HCT116 (cell line): ENCODE results near the gene ACAP2.

ENCODE experiments used
- EGR1 ChIP-seq: IDR thresholded peaks from 2 replicates; pipeline ENCODE4 v1.6.1; 2012; ENCODE audit warnings: low read depth
- EZH2 ChIP-seq: fragments of 200-600 bp; sonication (generic); IDR thresholded peaks from 2 replicates; pipeline ENCODE4 v1.6.1; 2017; ENCODE audit warnings: antibody characterized with exemption, mixed run types
- EZH2phosphoT487 ChIP-seq: fragments of 200-600 bp; IDR thresholded peaks from 2 replicates; pipeline ENCODE4 v1.6.1; 2018; ENCODE audit warnings: antibody characterized with exemption, borderline replicate concordance
- FOSL1 ChIP-seq: IDR thresholded peaks from 2 replicates; pipeline ENCODE4 v1.6.1; 2012; ENCODE audit warnings: low read depth
- JUND ChIP-seq: IDR thresholded peaks from 2 replicates; pipeline ENCODE4 v1.6.1; 2012
- POLR2A ChIP-seq: IDR thresholded peaks from 2 replicates; pipeline ENCODE4 v1.7.0; 2011; ENCODE audit warnings: borderline replicate concordance; ENCODE audit not compliant: insufficient read depth, insufficient read length; ENCODE audit errors: extremely low read depth
- POLR2AphosphoS5 ChIP-seq: IDR thresholded peaks from 2 replicates; pipeline ENCODE4 v1.6.1; 2011; ENCODE audit warnings: mild to moderate bottlenecking, low read depth, low read length, moderate library complexity
- SP1 ChIP-seq: IDR thresholded peaks from 2 replicates; pipeline ENCODE4 v1.6.1; 2012; ENCODE audit warnings: low read depth
- TCF7L2 ChIP-seq: IDR thresholded peaks from 2 replicates; pipeline ENCODE4 v1.7.0; 2011; ENCODE audit warnings: borderline replicate concordance, inconsistent platforms; ENCODE audit not compliant: insufficient read depth, insufficient read length; ENCODE audit errors: extremely low read depth
- ZFX ChIP-seq: fragments of 450-650 bp; IDR thresholded peaks from 2 replicates; pipeline ENCODE4 v1.6.1; 2017
- ZNF274 ChIP-seq: fragments of 200-500 bp; sonication (Bioruptor generic); IDR thresholded peaks from 2 replicates; pipeline ENCODE4 v1.6.1; 2014; ENCODE audit warnings: mild to moderate bottlenecking, low read depth, low read length, inconsistent platforms
- TF ChIP-seq, protein P1 (sequence below), 3 experiments: fragments of 200-600 bp in 1 of 3; sonication (generic) in 1 of 3; IDR thresholded peaks in 2 of 3; conservative IDR thresholded peaks in 1 of 3; 2 replicates each; pipeline ENCODE4 v1.5.1; 2012 to 2017; ENCODE audit warnings: low read depth in 2 of 3, low read length in 2 of 3, antibody characterized with exemption in 1 of 3, borderline replicate concordance in 1 of 3, control low read depth in 1 of 3, mild to moderate bottlenecking in 1 of 3, mixed read lengths in 1 of 3, mixed run types in 1 of 3, moderate library complexity in 1 of 3; ENCODE audit not compliant: insufficient read depth in 1 of 3
- TF ChIP-seq, protein P2 (sequence below): IDR thresholded peaks from 2 replicates; pipeline ENCODE4 v1.6.1; 2012

DNA sequence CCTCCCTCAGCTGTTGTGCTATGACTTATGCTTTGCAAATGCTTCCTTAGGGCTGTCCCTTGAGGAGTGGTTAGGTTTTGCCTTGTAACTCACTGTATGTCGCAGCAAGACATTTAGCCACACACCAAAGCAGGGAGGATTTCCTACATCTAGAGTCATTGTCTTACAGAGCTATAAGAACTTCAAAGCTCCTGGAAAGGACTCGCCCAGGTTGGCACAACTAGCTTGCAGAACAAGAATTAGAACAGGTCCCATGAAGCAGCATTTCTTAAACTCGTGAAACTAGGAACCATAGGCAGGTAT is 19.4 kb upstream of the ACAP2 start:
- TF ChIP-seq, protein P1, sequence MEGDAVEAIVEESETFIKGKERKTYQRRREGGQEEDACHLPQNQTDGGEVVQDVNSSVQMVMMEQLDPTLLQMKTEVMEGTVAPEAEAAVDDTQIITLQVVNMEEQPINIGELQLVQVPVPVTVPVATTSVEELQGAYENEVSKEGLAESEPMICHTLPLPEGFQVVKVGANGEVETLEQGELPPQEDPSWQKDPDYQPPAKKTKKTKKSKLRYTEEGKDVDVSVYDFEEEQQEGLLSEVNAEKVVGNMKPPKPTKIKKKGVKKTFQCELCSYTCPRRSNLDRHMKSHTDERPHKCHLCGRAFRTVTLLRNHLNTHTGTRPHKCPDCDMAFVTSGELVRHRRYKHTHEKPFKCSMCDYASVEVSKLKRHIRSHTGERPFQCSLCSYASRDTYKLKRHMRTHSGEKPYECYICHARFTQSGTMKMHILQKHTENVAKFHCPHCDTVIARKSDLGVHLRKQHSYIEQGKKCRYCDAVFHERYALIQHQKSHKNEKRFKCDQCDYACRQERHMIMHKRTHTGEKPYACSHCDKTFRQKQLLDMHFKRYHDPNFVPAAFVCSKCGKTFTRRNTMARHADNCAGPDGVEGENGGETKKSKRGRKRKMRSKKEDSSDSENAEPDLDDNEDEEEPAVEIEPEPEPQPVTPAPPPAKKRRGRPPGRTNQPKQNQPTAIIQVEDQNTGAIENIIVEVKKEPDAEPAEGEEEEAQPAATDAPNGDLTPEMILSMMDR (IDR thresholded peaks at IDR 0.05 in 2 of 3, conservative IDR thresholded peaks at IDR 0.05 in 1 of 3; ENCODE audit: borderline replicate concordance in 1 of 3, insufficient read depth in 1 of 3, low read depth in 2 of 3, low read length in 2 of 3), result no peak
- no peak for TF ChIP-seq EGR1
- TF ChIP-seq POLR2AphosphoS5, result no peak
- TF ChIP-seq EZH2, result no peak
- no peak for TF ChIP-seq FOSL1
- no peak for TF ChIP-seq POLR2A
- no peak for TF ChIP-seq TCF7L2
- TF ChIP-seq SP1, result no peak
- TF ChIP-seq, protein P2, sequence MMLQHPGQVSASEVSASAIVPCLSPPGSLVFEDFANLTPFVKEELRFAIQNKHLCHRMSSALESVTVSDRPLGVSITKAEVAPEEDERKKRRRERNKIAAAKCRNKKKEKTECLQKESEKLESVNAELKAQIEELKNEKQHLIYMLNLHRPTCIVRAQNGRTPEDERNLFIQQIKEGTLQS, result no peak
- TF ChIP-seq ZFX, result no peak
- TF ChIP-seq JUND, result no peak
- no peak for TF ChIP-seq ZNF274
- TF ChIP-seq EZH2phosphoT487, result no peak
